Stomach (tissue), 4 donors: ENCODE measurements around the gene SCGB1D1.

Experiments
- CTCF ChIP-seq, 7 experiments: fragments of 450-650 bp in 4 of 7; fragments of 200-600 bp in 3 of 7; sonication (generic) in 3 of 7; IDR thresholded peaks; one replicate each; pipeline ENCODE4 v1.5.1; 2016 to 2019; ENCODE audit warnings: antibody characterized with exemption in 7 of 7, control low read depth in 2 of 7, mild to moderate bottlenecking in 1 of 7
- EP300 ChIP-seq: sonication (generic); formaldehyde crosslinking; IDR thresholded peaks from one replicate; pipeline ENCODE4 v1.6.1; 2017; ENCODE audit warnings: antibody characterized with exemption
- POLR2A ChIP-seq, 4 donors: fragments of 450-650 bp; IDR thresholded peaks; one replicate each; pipeline ENCODE4 v1.6.1; 2016; ENCODE audit warnings: antibody characterized with exemption in 4 of 4, control low read depth in 2 of 4, mild to moderate bottlenecking in 1 of 4, moderate library complexity in 1 of 4
- POLR2AphosphoS5 ChIP-seq, 3 donors: sonication (generic); formaldehyde crosslinking; IDR thresholded peaks; one replicate each; pipeline ENCODE4 v1.6.1; 2016; ENCODE audit warnings: antibody characterized with exemption in 3 of 3

GRCh38 chr11:62148271-62148980 lies 41.6 kb upstream of the SCGB1D1 start:
- TF ChIP-seq EP300 (no peak), CTCF (IDR thresholded peaks at IDR 0.05) (no peak), POLR2A (IDR thresholded peaks at IDR 0.05) (no peak), POLR2AphosphoS5 (IDR thresholded peaks at IDR 0.05) (no peak)
